Right lung (tissue), 5 donors: ENCODE data around the gene MVP. TPM values are rescaled to one million over a fixed set of nuclear protein-coding genes. Genes with fewer than 3 reads are reported as not detected.
"Not testable (repeated sequence)": the region's sequence is repeated elsewhere in the genome, so short reads cannot be mapped to it uniquely, and the experiment has no call there.

ENCODE experiments used
- DNase-seq, 2 donors: peaks; one replicate each; pipeline ENCODE4 v3.0.0-alpha.2; 2013
- polyA plus RNA-seq, 5 donors: library from polyadenylated mRNA; unstranded; fragments of 120-200 nt; gene quantifications; one replicate each; pipeline versions ENCODE4 v1.2.1 to v1.2.3, GENCODE V29; 2013; ENCODE audit warnings: inconsistent platforms in 1 of 5, low replicate concordance in 1 of 5; ENCODE audit not compliant: insufficient read length in 5 of 5, insufficient read depth in 1 of 5

Gene MVP
- polyA plus RNA-seq, 5 donors: 9.6 to 23.1 (median 14.0) TPM

GRCh38 chr16:29842732-29843346 is 22.6 kb downstream of the MVP start:
- DNase-seq: no peak

GRCh38 chr16:29843931-29844330 is 23.7 kb downstream of the MVP start:
- DNase-seq: no peak

GRCh38 chr16:29844575-29845331 is 24.5 kb downstream of the MVP start:
- no peak for DNase-seq

GRCh38 chr16:29845656-29846055 is 25.4 kb downstream of the MVP start:
- DNase-seq: no peak

- DNase-seq: no peak
Observed at GRCh38 chr16:29848420-29849297, 28.4 kb downstream of the MVP start.

GRCh38 chr16:29849505-29849904 is 29.2 kb downstream of the MVP start:
- DNase-seq: no peak

GRCh38 chr16:29850998-29851397 is 30.7 kb downstream of the MVP start:
- no peak for DNase-seq

GRCh38 chr16:29852654-29853053 is 32.4 kb downstream of the MVP start:
- DNase-seq: peak; percentile 53 to 65

GRCh38 chr16:29854520-29855100 is 34.3 kb downstream of the MVP start:
- no peak for DNase-seq

- no peak for DNase-seq
Observed at GRCh38 chr16:29857133-29857760, 37.0 kb downstream of the MVP start.

- DNase-seq: no peak
Observed at GRCh38 chr16:29858149-29858849, 38.0 kb downstream of the MVP start.

- DNase-seq: no peak
Observed at GRCh38 chr16:29858974-29859373, 38.7 kb downstream of the MVP start.

GRCh38 chr16:29860218-29860617 is 40.0 kb downstream of the MVP start:
- DNase-seq: no peak

- DNase-seq: no peak
Observed at GRCh38 chr16:29862383-29862883, 42.2 kb downstream of the MVP start.

GRCh38 chr16:29862884-29863668 is 42.8 kb downstream of the MVP start, which contains the start of gene CDIPT:
Gene CDIPT (minus strand): TSS chr16:29863226. CDS start chr16:29862857, 369 bp downstream.
- peak; percentile 96 to 97 for DNase-seq

GRCh38 chr16:29863669-29863984 is 43.4 kb downstream of the MVP start:
- no peak for DNase-seq

GRCh38 chr16:29864205-29864604 is 43.9 kb downstream of the MVP start:
- DNase-seq: no peak

GRCh38 chr16:29868396-29869009 is 48.2 kb downstream of the MVP start:
- DNase-seq: no peak

- not testable (repeated sequence) for DNase-seq
Observed at GRCh38 chr16:29869067-29869466, 48.8 kb downstream of the MVP start.
